Fibroblast of the aortic adventitia (primary cell): Measurements from ENCODE around the gene SLC66A3. TPM values are rescaled to one million over a fixed set of nuclear protein-coding genes. Genes with fewer than 3 reads are reported as not detected.

Source experiments
- DNase-seq: peaks from one replicate; pipeline ENCODE4 v3.0.0-alpha.2; 2010; ENCODE audit warnings: low read depth
- H3K4me3 ChIP-seq: 2 replicates; pipeline ENCODE4 v1.5.1; 2011; ENCODE audit warnings: low read depth, mild to moderate bottlenecking, control low read depth, low read length, moderate library complexity
- CTCF ChIP-seq: IDR thresholded peaks from 2 replicates; pipeline ENCODE4 v1.5.1; 2011; ENCODE audit warnings: mild to moderate bottlenecking, low read length, control low read depth, inconsistent platforms; ENCODE audit not compliant: insufficient read depth
- total RNA-seq: library from RNA; depleted of rRNA; stranded (reverse); fragments of >200 nt; gene quantifications from 2 replicates; pipeline ENCODE4 v1.2.3, GENCODE V29; 2012; ENCODE audit warnings: low replicate concordance

SLC66A3 gene
- total RNA-seq, 1 donor: 48.2 TPM

GRCh38 chr2:11128243-11128951 lies 26.9 kb upstream of the SLC66A3 start:
- DNase-seq: peak; percentile 45
- TF ChIP-seq CTCF: no peak

GRCh38 chr2:11129598-11130449 lies 25.4 kb upstream of the SLC66A3 start:
- DNase-seq: no peak
- no peak for TF ChIP-seq CTCF
- peak overlapping the region; percentile 37 for H3K4me3 ChIP-seq

More at GRCh38 chr2:11128243-11128951, 26.9 kb upstream of the SLC66A3 start:
- H3K4me3 ChIP-seq: no peak overlapping the region

GRCh38 chr2:11131166-11131920 lies 23.9 kb upstream of the SLC66A3 start:
- no peak overlapping the region for H3K4me3 ChIP-seq
- TF ChIP-seq CTCF: no peak
- DNase-seq: no peak

- no peak overlapping the region for H3K4me3 ChIP-seq
- DNase-seq: no peak
- TF ChIP-seq CTCF: no peak
Measured at GRCh38 chr2:11132036-11132671, 23.1 kb upstream of the SLC66A3 start.

- H3K4me3 ChIP-seq: peak overlapping the region; percentile 66
- TF ChIP-seq CTCF: no peak
- no peak for DNase-seq
Measured at GRCh38 chr2:11133238-11133935, 21.9 kb upstream of the SLC66A3 start.

GRCh38 chr2:11133936-11134320 lies 21.3 kb upstream of the SLC66A3 start:
- H3K4me3 ChIP-seq: no peak overlapping the region
- no peak for DNase-seq
- TF ChIP-seq CTCF: no peak
